ENCODE measurements around the gene STARD8. TPM values are rescaled to one million over a fixed set of nuclear protein-coding genes. Genes with fewer than 3 reads are reported as not detected.

STARD8 gene
- polyA plus RNA-seq, 1 experiment = 2.9 TPM

- ChIA-PET CTCF (interaction anchor here (0.8 kb wide), 1 partner anchor 123 kb away, joined by 4 read pairs; no protein-coding TSS in a partner anchor), POLR2A (no interaction called here)
- no peak overlapping the region for H3K4me3 ChIP-seq (ENCODE audit: low read depth, low read length)
- peaks cover 2% of the 10 kb centered on the region for H3K36me3 ChIP-seq (ENCODE audit: control insufficient read depth, insufficient read depth, low read length)
- DNase-seq (ENCODE audit: low read depth) = no peak
- H3K27me3 ChIP-seq (ENCODE audit: control insufficient read depth, insufficient read depth, low read length) = no peaks in the 10 kb centered on the region
- TF ChIP-seq CTCF (IDR thresholded peaks at IDR 0.05; ENCODE audit: insufficient read depth, low read depth, low read length) = no peak
Observed at GRCh38 chrX:68721991-68722860, 74.8 kb downstream of the STARD8 start.

DNA sequence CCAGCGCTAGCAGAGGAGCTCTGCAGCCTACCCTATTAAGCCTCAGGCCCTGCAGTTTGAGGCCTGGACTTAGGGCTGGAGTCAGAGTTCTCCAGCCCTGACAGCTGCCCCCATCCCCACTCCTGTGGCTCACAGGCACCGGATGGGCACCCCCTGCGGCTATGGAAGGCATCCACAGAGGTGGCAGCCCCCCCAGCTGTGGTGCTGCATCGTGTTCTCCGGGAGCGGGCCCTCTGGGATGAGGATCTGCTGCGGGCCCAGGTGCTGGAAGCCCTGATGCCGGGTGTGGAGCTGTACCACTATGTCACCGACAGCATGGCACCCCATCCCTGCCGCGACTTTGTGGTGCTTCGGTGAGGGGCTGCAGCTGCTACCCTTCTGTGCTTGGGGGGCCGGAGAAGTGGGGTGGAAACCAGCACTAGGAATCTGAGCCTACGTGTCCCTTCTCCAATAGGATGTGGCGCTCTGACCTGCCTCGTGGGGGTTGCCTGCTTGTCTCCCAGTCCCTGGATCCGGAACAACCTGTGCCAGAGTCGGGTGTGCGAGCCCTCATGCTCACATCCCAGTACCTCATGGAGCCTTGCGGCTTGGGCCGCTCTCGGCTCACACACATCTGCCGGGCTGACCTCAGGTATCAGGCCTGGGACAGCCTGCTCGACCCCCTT, 76.2 kb downstream of the STARD8 start:
- Histone ChIP-seq H3K36me3 (ENCODE audit: control insufficient read depth, insufficient read depth, low read length) (peaks cover 2% of the 10 kb centered on the region), H3K27me3 (ENCODE audit: control insufficient read depth, insufficient read depth, low read length) (no peaks in the 10 kb centered on the region), H3K4me3 (ENCODE audit: low read depth, low read length) (no peak overlapping the region)
- TF ChIP-seq CTCF (IDR thresholded peaks at IDR 0.05; ENCODE audit: insufficient read depth, low read depth, low read length) = no peak
- DNase-seq (ENCODE audit: low read depth) = no peak
- POLR2A ChIA-PET = no interaction called here
- CTCF ChIA-PET = no interaction called here

- H3K36me3 ChIP-seq (ENCODE audit: control insufficient read depth, insufficient read depth, low read length) = peaks cover 2% of the 10 kb centered on the region
- no peak for DNase-seq (ENCODE audit: low read depth)
- H3K27me3 ChIP-seq (ENCODE audit: control insufficient read depth, insufficient read depth, low read length) = no peaks in the 10 kb centered on the region
- H3K4me3 ChIP-seq (ENCODE audit: low read depth, low read length) = no peak overlapping the region
- no peak for TF ChIP-seq CTCF (IDR thresholded peaks at IDR 0.05; ENCODE audit: insufficient read depth, low read depth, low read length)
- CTCF ChIA-PET = no interaction called here
- POLR2A ChIA-PET = no interaction called here
Observed at GRCh38 chrX:68724531-68725020, 77.1 kb downstream of the STARD8 start.

GRCh38 chrX:68725756-68726365, 78.4 kb downstream of the STARD8 start:
- DNase-seq (ENCODE audit: low read depth) = no peak
- POLR2A ChIA-PET = no interaction called here
- H3K27me3 ChIP-seq (ENCODE audit: control insufficient read depth, insufficient read depth, low read length) = no peaks in the 10 kb centered on the region
- H3K36me3 ChIP-seq (ENCODE audit: control insufficient read depth, insufficient read depth, low read length) = peaks cover 2% of the 10 kb centered on the region; the same call in 1 of the 2 replicates
- H3K4me3 ChIP-seq (ENCODE audit: low read depth, low read length) = no peak overlapping the region
- no peak for TF ChIP-seq CTCF (IDR thresholded peaks at IDR 0.05; ENCODE audit: insufficient read depth, low read depth, low read length)
- CTCF ChIA-PET = no interaction called here

GRCh38 chrX:68726366-68726765, 78.9 kb downstream of the STARD8 start:
- H3K4me3 ChIP-seq (ENCODE audit: low read depth, low read length) = no peak overlapping the region
- no peak for DNase-seq (ENCODE audit: low read depth)
- TF ChIP-seq CTCF (IDR thresholded peaks at IDR 0.05; ENCODE audit: insufficient read depth, low read depth, low read length) = no peak
- peaks cover 2% of the 10 kb centered on the region; the same call in 1 of the 2 replicates for H3K36me3 ChIP-seq (ENCODE audit: control insufficient read depth, insufficient read depth, low read length)
- CTCF ChIA-PET = no interaction called here
- POLR2A ChIA-PET = no interaction called here
- H3K27me3 ChIP-seq (ENCODE audit: control insufficient read depth, insufficient read depth, low read length) = no peaks in the 10 kb centered on the region
